Measurements from ENCODE around the gene AHRR. TPM values are rescaled to one million over a fixed set of nuclear protein-coding genes. Genes with fewer than 3 reads are reported as not detected.

AHRR gene
- total and polyA plus RNA-seq, 10 of the 15 experiments (the other 5 are each of a cell fraction or from before 2014, with no cell fraction given) = 0.90 to 35.2 (median 19.2) TPM

GRCh38 chr5:322281-322941 lies 897 bp downstream of the AHRR start (continued):
- TF ChIP-seq, protein P1, sequence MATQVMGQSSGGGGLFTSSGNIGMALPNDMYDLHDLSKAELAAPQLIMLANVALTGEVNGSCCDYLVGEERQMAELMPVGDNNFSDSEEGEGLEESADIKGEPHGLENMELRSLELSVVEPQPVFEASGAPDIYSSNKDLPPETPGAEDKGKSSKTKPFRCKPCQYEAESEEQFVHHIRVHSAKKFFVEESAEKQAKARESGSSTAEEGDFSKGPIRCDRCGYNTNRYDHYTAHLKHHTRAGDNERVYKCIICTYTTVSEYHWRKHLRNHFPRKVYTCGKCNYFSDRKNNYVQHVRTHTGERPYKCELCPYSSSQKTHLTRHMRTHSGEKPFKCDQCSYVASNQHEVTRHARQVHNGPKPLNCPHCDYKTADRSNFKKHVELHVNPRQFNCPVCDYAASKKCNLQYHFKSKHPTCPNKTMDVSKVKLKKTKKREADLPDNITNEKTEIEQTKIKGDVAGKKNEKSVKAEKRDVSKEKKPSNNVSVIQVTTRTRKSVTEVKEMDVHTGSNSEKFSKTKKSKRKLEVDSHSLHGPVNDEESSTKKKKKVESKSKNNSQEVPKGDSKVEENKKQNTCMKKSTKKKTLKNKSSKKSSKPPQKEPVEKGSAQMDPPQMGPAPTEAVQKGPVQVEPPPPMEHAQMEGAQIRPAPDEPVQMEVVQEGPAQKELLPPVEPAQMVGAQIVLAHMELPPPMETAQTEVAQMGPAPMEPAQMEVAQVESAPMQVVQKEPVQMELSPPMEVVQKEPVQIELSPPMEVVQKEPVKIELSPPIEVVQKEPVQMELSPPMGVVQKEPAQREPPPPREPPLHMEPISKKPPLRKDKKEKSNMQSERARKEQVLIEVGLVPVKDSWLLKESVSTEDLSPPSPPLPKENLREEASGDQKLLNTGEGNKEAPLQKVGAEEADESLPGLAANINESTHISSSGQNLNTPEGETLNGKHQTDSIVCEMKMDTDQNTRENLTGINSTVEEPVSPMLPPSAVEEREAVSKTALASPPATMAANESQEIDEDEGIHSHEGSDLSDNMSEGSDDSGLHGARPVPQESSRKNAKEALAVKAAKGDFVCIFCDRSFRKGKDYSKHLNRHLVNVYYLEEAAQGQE (IDR thresholded peaks at IDR 0.05; ENCODE audit: low read depth, low read length) = no peak
- TF ChIP-seq GATAD2B (conservative IDR thresholded peaks at IDR 0.05; ENCODE audit: low read depth) (no peak), IRF4 (IDR thresholded peaks at IDR 0.05; ENCODE audit: low read depth, low read length) (no peak), RBBP5 (conservative IDR thresholded peaks at IDR 0.05) (no peak), PKNOX1 (IDR thresholded peaks at IDR 0.05) (no peak), KAT2A (conservative IDR thresholded peaks at IDR 0.05; ENCODE audit: control insufficient read depth, low read depth, low read length) (no peak), HSF1 (IDR thresholded peaks at IDR 0.05; ENCODE audit: low read depth, low read length) (no peak), FOXM1 (IDR thresholded peaks at IDR 0.05; ENCODE audit: low read depth, low read length) (no peak; the same call in 1 of the 2 replicates)

All from GM12878 (cell line).